Colonic mucosa (tissue), 4 donors: ENCODE results near the gene ERVFRD-1. TPM values are rescaled to one million over a fixed set of nuclear protein-coding genes. Genes with fewer than 3 reads are reported as not detected.

Experiments used
- DNase-seq: peaks from one replicate; pipeline ENCODE4 v3.0.0-alpha.2; 2020
- H3K27ac ChIP-seq: fragments of 200-600 bp; one replicate; pipeline ENCODE4 v1.8.0; 2021
- H3K27me3 ChIP-seq: fragments of 200-600 bp; one replicate; pipeline ENCODE4 v1.8.0; 2021
- H3K36me3 ChIP-seq: fragments of 200-600 bp; one replicate; pipeline ENCODE4 v1.8.0; 2021
- H3K4me1 ChIP-seq: fragments of 200-600 bp; one replicate; pipeline ENCODE4 v1.8.0; 2021; ENCODE audit warnings: mild to moderate bottlenecking
- H3K4me3 ChIP-seq: fragments of 200-600 bp; one replicate; pipeline ENCODE4 v1.8.0; 2021
- H3K9ac ChIP-seq, 2 donors: one replicate each; pipeline ENCODE4 v1.7.0; 2013; ENCODE audit warnings: control low read depth in 2 of 2, low read depth in 2 of 2, low read length in 2 of 2
- H3K9me3 ChIP-seq: fragments of 200-600 bp; one replicate; pipeline ENCODE4 v1.8.0; 2021
- CTCF ChIP-seq: fragments of 200-600 bp; IDR thresholded peaks from one replicate; pipeline ENCODE4 v1.8.0; 2022; ENCODE audit warnings: antibody characterized with exemption, mild to moderate bottlenecking
- intact Hi-C: fragments of 100-400 bp; cut with DNase I; formaldehyde crosslinking; loops from one replicate; pipeline ENCODE4 v1.14.1; 2022
- total RNA-seq, 2 donors: library from RNA; stranded (reverse); fragmentation: NEBNext Ultra II Directional in 1 of 2; extraction: Animal tissue kit (Norgen Biotek cat#: 25700) in 1 of 2; gene quantifications; one replicate each; pipeline ENCODE4 v1.2.1, GENCODE V29; 2021
- donor health status: healthy.
- donor health status: DM: no; HTN: no; CAD: no.
- donor health status: DM: no; HTN: no; CAD: no.

Gene ERVFRD-1
- total RNA-seq, 2 donors from 2014 or later, result 0.10 TPM; not detected in 1

GRCh38 chr6:11065436-11066202 is 45.9 kb downstream of the ERVFRD-1 start:
- H3K9me3 ChIP-seq, result no peaks in the 10 kb centered on the region
- no peak overlapping the region for H3K27ac ChIP-seq
- no peaks in the 10 kb centered on the region for H3K36me3 ChIP-seq
- intact Hi-C loops, result loop anchor here (2.0 kb wide), 1 partner anchor 113 kb away; no protein-coding TSS in a partner anchor
- H3K4me3 ChIP-seq, result no peak overlapping the region
- TF ChIP-seq CTCF, result no peak
- DNase-seq, result no peak
- no peaks in the 10 kb centered on the region for H3K4me1 ChIP-seq
- H3K9ac ChIP-seq, result no peak overlapping the region
- H3K27me3 ChIP-seq, result no peaks in the 10 kb centered on the region

- no peak overlapping the region for H3K4me3 ChIP-seq
- intact Hi-C loops, result no loop called here
- no peaks in the 10 kb centered on the region for H3K27me3 ChIP-seq
- TF ChIP-seq CTCF, result no peak
- H3K9ac ChIP-seq, result no peak overlapping the region
- H3K9me3 ChIP-seq, result no peaks in the 10 kb centered on the region
- H3K36me3 ChIP-seq, result no peaks in the 10 kb centered on the region
- no peak for DNase-seq
- no peaks in the 10 kb centered on the region for H3K4me1 ChIP-seq
- H3K27ac ChIP-seq, result no peak overlapping the region
Observed at GRCh38 chr6:11064836-11065235, 46.7 kb downstream of the ERVFRD-1 start.

GRCh38 chr6:11062715-11063114 is 48.8 kb downstream of the ERVFRD-1 start:
- no peak overlapping the region for H3K9ac ChIP-seq
- H3K36me3 ChIP-seq, result no peaks in the 10 kb centered on the region
- no peaks in the 10 kb centered on the region for H3K27me3 ChIP-seq
- H3K4me1 ChIP-seq, result no peaks in the 10 kb centered on the region
- no peaks in the 10 kb centered on the region for H3K9me3 ChIP-seq
- H3K27ac ChIP-seq, result no peak overlapping the region
- intact Hi-C loops, result no loop called here
- no peak for DNase-seq
- H3K4me3 ChIP-seq, result no peak overlapping the region
- no peak for TF ChIP-seq CTCF

- no peaks in the 10 kb centered on the region for H3K36me3 ChIP-seq
- H3K27ac ChIP-seq, result no peak overlapping the region
- no peaks in the 10 kb centered on the region for H3K9me3 ChIP-seq
- H3K9ac ChIP-seq, result no peak overlapping the region
- H3K4me1 ChIP-seq, result no peaks in the 10 kb centered on the region
- TF ChIP-seq CTCF, result no peak
- no peaks in the 10 kb centered on the region for H3K27me3 ChIP-seq
- intact Hi-C loops, result no loop called here
- DNase-seq, result no peak
- H3K4me3 ChIP-seq, result no peak overlapping the region
Observed at GRCh38 chr6:11062083-11062482, 49.4 kb downstream of the ERVFRD-1 start.

- no peak for TF ChIP-seq CTCF
- no peaks in the 10 kb centered on the region for H3K4me1 ChIP-seq
- no peaks in the 10 kb centered on the region for H3K27me3 ChIP-seq
- no peak overlapping the region for H3K4me3 ChIP-seq
- no peak overlapping the region for H3K9ac ChIP-seq
- no peak overlapping the region for H3K27ac ChIP-seq
- no peaks in the 10 kb centered on the region for H3K36me3 ChIP-seq
- H3K9me3 ChIP-seq, result no peaks in the 10 kb centered on the region
- no peak for DNase-seq
- intact Hi-C loops, result no loop called here
Observed at GRCh38 chr6:11058406-11058805, 53.1 kb downstream of the ERVFRD-1 start.
